Right atrium auricular region (tissue), 2 donors: ENCODE results near the gene CD300LD. TPM values are rescaled to one million over a fixed set of nuclear protein-coding genes. Genes with fewer than 3 reads are reported as not detected.
A peak's percentile ranks its signal among the peaks of the same experiment; 100 is the strongest.

Source experiments
- DNase-seq: peaks from one replicate; pipeline ENCODE4 v3.0.0-alpha.2; 2019; ENCODE audit warnings: low spot score
- H3K27ac ChIP-seq, 2 donors: fragments of 200-600 bp; sonication (generic); 1 replicate in 1 of 2; 2 replicates in 1 of 2; pipeline ENCODE4 v1.5.1; 2016 to 2019
- H3K27me3 ChIP-seq, 2 donors: fragments of 200-600 bp; sonication (generic); one replicate each; pipeline versions ENCODE4 v1.5.1 to v1.6.0; 2017 to 2019
- H3K36me3 ChIP-seq: fragments of 200-600 bp; sonication (generic); one replicate; pipeline ENCODE4 v1.5.1; 2016
- H3K4me1 ChIP-seq, 2 donors: fragments of 200-600 bp; sonication (generic); one replicate each; pipeline versions ENCODE4 v1.5.1 to v1.6.0; 2017 to 2019
- H3K4me3 ChIP-seq, 2 donors: fragments of 200-600 bp; sonication (generic); 1 replicate in 1 of 2; 2 replicates in 1 of 2; pipeline ENCODE4 v1.5.1; 2017 to 2019; ENCODE audit warnings: mild to moderate bottlenecking in 1 of 2, moderate library complexity in 1 of 2
- H3K9me3 ChIP-seq, 2 donors: fragments of 200-600 bp; sonication (generic); one replicate each; pipeline ENCODE4 v1.5.1; 2019
- total RNA-seq, 2 donors: library from RNA; depleted of rRNA; stranded (reverse); fragments of >200 nt; gene quantifications; one replicate each; pipeline ENCODE4 v1.1.0, GENCODE V29; 2016
- TF ChIP-seq, protein P1 (sequence below), 2 donors: fragments of 200-600 bp; sonication (generic); IDR thresholded peaks; one replicate each; pipeline ENCODE4 v1.5.1; 2019; ENCODE audit warnings: antibody characterized with exemption in 2 of 2

The CD300LD gene
- total RNA-seq, 2 donors from 2014 or later = not detected

DNA sequence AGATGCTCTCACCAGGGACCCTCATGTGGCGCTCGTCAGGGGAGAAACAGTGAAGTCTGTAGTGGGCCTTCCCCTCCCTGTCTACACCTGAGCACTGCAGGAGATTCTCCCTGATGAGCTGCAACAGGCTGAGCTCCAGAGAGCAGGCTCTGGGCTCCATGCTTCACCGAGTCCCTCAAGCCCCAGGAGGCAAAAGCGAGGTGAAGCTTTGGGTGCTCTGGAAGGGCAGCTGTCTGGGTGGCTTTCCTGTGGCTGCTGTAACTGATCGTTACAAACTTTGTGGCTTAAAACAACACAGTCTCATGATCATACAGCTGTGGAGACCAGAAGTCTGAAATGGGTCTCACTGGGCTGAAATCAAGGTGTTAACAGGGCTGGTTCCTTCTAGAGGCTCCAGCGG, 12.1 kb upstream of the CD300LD start:
- H3K36me3 ChIP-seq = no peaks in the 10 kb centered on the region
- H3K27me3 ChIP-seq = no peaks in the 10 kb centered on the region
- DNase-seq = no peak
- no peak overlapping the region for H3K4me3 ChIP-seq
- no peak overlapping the region for H3K27ac ChIP-seq
- H3K4me1 ChIP-seq = no peaks in the 10 kb centered on the region
- no peaks in the 10 kb centered on the region for H3K9me3 ChIP-seq
- TF ChIP-seq, protein P1, sequence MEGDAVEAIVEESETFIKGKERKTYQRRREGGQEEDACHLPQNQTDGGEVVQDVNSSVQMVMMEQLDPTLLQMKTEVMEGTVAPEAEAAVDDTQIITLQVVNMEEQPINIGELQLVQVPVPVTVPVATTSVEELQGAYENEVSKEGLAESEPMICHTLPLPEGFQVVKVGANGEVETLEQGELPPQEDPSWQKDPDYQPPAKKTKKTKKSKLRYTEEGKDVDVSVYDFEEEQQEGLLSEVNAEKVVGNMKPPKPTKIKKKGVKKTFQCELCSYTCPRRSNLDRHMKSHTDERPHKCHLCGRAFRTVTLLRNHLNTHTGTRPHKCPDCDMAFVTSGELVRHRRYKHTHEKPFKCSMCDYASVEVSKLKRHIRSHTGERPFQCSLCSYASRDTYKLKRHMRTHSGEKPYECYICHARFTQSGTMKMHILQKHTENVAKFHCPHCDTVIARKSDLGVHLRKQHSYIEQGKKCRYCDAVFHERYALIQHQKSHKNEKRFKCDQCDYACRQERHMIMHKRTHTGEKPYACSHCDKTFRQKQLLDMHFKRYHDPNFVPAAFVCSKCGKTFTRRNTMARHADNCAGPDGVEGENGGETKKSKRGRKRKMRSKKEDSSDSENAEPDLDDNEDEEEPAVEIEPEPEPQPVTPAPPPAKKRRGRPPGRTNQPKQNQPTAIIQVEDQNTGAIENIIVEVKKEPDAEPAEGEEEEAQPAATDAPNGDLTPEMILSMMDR (IDR thresholded peaks at IDR 0.05) = no peak

DNA sequence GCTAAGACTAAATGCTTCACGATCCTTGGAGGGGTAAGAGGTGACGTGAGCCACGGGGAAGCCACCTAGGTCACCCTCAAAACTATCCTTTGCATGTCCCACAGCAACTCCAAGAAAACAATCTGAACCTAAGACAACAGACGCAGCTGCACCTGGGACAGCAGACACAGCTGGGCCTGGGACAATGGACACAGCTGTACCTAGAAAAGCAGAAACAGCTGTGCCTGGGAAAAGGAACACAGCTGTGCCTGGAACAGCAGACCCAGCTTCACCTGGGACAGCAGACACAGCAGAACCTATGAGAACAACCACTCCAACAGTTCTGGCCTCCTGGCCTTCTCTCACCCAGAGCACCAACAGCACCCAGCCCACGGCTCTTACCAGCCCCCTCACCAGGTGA, 11.7 kb upstream of the CD300LD start:
- Histone ChIP-seq H3K36me3 (no peaks in the 10 kb centered on the region), H3K4me1 (no peaks in the 10 kb centered on the region), H3K27ac (no peak overlapping the region), H3K4me3 (no peak overlapping the region), H3K27me3 (no peaks in the 10 kb centered on the region), H3K9me3 (no peaks in the 10 kb centered on the region)
- TF ChIP-seq, protein P1 (IDR thresholded peaks at IDR 0.05) = no peak
- no peak for DNase-seq

DNA sequence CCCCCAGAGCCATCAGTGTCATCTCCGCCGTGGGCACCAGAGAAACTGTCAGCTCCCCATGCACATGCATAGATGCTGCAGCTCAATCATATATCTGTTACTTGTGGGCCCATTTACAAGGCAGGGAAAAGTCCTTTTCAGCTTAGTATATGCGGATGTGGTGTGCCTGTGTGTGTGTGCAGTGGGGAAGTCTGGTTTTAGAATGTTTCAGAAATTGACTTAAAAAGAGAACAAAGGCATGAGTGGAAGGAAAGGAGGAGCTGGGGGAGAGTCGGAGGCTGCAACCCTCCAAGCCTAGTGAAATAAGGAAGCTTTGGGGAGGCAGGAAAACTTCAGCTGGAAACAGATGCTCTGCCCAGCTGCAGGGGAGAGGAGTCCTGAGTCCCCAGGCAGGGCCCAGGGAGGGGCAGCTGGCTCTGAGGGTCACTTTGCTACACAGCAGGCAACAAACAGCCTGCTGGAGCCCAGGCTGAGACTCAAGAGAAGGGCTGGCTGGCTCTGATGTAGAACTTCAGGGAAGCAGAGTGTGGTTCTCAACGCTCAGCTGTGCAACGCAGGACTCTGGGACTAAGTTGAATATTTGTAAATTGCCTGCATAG, 11.1 kb upstream of the CD300LD start:
- Histone ChIP-seq H3K27me3 (no peaks in the 10 kb centered on the region), H3K4me1 (no peaks in the 10 kb centered on the region), H3K4me3 (no peak overlapping the region), H3K9me3 (no peaks in the 10 kb centered on the region), H3K27ac (no peak overlapping the region), H3K36me3 (no peaks in the 10 kb centered on the region)
- TF ChIP-seq, protein P1 (IDR thresholded peaks at IDR 0.05) = no peak
- DNase-seq = no peak

DNA sequence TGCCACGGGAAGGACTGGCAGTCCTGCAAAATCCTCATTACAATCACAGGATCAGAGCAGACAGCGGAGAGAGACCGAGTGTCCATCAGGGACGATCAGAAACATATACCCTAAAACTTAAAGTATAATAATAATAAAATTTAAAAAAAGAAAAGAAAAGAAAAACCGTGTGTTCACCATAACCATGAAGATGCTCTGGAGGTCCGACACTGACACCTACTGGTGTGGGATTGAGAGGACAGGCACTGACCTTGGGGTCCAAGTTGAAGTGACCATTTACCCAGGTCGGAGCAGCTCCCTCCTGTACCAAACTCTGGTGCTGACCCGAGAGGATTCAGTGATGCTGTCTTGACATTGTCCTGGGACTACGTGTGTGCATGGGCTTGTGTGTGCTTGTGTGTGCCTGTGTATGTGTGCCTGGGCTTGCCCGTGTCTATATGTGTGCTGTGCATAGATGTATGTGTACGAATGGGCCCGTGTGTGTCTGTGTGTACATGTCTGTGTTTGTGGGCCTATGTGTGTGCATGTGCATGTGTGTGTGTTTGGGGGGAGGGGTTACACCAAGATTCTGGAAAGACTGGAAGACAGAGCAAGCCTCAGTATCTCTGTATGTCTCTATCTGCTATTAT, 10.0 kb upstream of the CD300LD start:
- TF ChIP-seq, protein P1 (IDR thresholded peaks at IDR 0.05) = peak; percentile 30 to 61
- DNase-seq = no peak
- Histone ChIP-seq H3K27ac (no peak overlapping the region), H3K36me3 (no peaks in the 10 kb centered on the region), H3K4me1 (no peaks in the 10 kb centered on the region), H3K4me3 (no peak overlapping the region), H3K27me3 (no peaks in the 10 kb centered on the region), H3K9me3 (no peaks in the 10 kb centered on the region)

DNA sequence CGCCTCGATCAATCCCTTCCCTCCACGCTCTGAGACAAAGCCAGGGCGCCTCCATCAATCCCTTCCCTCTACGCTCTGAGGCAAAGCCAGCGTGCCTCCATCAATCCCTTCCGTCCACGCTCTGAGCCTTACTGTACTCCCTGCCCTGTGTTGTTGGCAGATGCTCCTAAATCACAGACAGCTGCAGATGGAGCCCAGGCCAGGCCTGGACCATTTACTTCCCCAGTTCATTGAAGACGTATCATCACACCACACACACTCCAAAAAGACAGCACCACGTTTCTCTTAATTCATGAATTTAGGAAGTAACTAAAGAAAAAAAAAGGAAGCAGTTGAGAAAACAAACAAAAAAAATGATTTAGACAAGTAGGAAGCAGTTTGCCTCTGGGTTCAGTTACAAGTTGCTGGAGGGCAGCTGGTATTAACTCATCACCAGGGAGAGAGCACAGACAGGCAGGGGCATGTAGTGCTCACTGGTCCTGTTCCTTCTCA, 7.4 kb upstream of the CD300LD start:
- TF ChIP-seq, protein P1 (IDR thresholded peaks at IDR 0.05) = no peak
- DNase-seq = no peak
- Histone ChIP-seq H3K36me3 (no peaks in the 10 kb centered on the region), H3K27me3 (no peaks in the 10 kb centered on the region), H3K4me3 (no peak overlapping the region), H3K9me3 (no peaks in the 10 kb centered on the region), H3K4me1 (no peaks in the 10 kb centered on the region), H3K27ac (no peak overlapping the region)
